GM12891 (cell line): ENCODE measurements around the gene VNN1.
A peak's percentile ranks its signal among the peaks of the same experiment; 100 is the strongest.
"Not testable (repeated sequence)": the region's sequence is repeated elsewhere in the genome, so short reads cannot be mapped to it uniquely, and the experiment has no call there.

Experiments used
- DNase-seq: peaks from one replicate; pipeline ENCODE4 v3.0.0; 2011; ENCODE audit warnings: low spot score; ENCODE audit not compliant: insufficient read length
- FAIRE-seq: peaks from 2 replicates; lab custom pipeline; 2011; peaks lifted over from hg19 to GRCh38; lab: Jason Lieb, UNC
- PAX5 ChIP-seq: IDR thresholded peaks from 2 replicates; pipeline ENCODE4 v1.6.1; 2011; ENCODE audit warnings: low read length, moderate library complexity, mild to moderate bottlenecking; ENCODE audit not compliant: insufficient read depth, severe bottlenecking
- POLR2A ChIP-seq: IDR thresholded peaks from 2 replicates; pipeline ENCODE4 v1.6.1; 2011; ENCODE audit warnings: low read depth, low read length, control low read depth
- POLR2AphosphoS5 ChIP-seq: IDR thresholded peaks from 2 replicates; pipeline ENCODE4 v1.6.1; 2011; ENCODE audit warnings: low read depth, low read length, control low read depth
- POU2F2 ChIP-seq: IDR thresholded peaks from 2 replicates; pipeline ENCODE4 v1.6.1; 2011; ENCODE audit warnings: low read depth, mild to moderate bottlenecking, control low read depth, low read length, moderate library complexity
- SPI1 ChIP-seq: IDR thresholded peaks from 2 replicates; pipeline ENCODE4 v1.6.1; 2011; ENCODE audit warnings: low read depth, low read length, control low read depth
- TAF1 ChIP-seq: IDR thresholded peaks from 2 replicates; pipeline ENCODE4 v1.6.1; 2011; ENCODE audit warnings: low read depth, low read length, control low read depth

Gene VNN1

DNA sequence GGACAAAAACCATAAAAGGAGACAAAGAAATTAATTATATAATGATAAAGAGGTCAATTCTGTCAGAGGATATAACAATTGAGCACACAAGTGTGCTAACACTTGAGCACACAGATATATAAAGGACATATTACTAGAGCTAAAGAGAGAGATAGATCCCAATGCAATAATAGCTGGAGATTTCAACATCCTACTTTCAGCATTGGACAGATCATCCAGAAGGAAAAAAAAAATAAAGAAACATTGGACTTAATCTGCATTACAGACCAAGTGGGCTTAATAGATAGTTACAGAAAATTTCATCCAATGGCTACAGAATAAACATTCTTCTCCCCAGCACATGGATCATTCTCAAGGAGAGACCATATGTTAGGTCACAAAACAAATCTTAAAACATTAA is 9.9 kb downstream of the VNN1 start:
- TF ChIP-seq PAX5 = no peak
- FAIRE-seq (no peak), DNase-seq (no peak)

DNA sequence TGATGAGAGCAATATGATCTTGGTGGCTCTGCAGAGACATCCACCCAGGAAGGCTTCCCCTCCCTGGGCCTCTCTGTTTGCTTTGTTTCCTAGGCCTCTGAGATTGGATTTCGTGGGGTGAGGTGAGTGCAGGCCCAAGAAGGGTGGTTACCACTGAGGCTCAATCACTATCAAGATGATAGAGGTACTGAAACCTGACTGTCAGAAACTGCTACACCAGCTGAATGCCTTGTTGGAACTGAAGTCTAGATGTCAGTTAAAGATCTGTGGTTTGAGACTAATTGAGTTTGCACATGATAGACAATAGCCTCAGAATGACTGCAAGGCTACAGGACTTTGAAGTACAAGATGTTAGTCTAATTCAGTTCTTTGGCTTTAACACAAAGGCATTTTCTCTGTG is 15.2 kb downstream of the VNN1 start:
- DNase-seq (no peak), FAIRE-seq (no peak)
- TF ChIP-seq SPI1 (0 out of 2 replicates have a peak, but pooled peaks have one; percentile 22), TAF1 (no peak)

DNA sequence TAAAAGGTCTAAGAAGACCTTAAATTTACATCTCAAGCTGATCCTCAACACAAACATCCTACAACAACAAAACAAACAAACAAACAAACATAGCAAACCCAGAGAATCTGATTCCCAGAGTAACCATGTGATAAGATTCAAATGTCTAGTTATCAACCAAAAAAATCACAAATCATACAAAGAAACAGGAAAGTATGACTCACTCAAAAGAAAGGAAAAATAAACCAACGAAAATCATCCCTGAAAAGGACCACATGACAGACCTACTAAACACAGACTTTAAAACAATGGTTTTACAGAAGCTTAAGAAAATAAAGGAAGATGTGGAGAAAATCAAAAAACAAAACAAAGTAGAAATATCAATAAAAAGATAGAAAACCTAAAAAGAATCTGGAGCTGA is 18.1 kb downstream of the VNN1 start:
- DNase-seq = no peak
- no peak for FAIRE-seq
- no peak for TF ChIP-seq SPI1
- no peak for TF ChIP-seq POLR2A
- no peak for TF ChIP-seq PAX5
- TF ChIP-seq POLR2AphosphoS5 = no peak
- no peak for TF ChIP-seq POU2F2
- no peak for TF ChIP-seq TAF1

DNA sequence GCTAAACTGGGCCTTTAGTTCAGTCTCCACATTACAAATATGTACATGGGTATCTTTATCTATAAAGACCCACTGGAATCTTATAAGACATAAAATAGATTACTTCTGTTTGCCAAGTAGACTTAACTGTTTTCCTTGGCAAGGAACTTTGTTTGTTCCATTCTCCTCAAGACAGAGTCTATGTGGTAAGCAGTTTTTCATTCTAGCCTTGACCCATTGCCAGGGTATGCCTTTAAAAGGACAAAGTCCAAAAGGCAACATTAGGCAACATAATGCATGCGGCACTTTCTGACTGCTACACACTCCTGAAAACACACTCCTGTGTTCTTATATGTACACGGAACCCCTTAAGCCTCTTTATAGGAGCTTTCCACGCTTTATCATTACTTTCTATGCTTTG is 20.4 kb downstream of the VNN1 start:
- no peak for FAIRE-seq
- DNase-seq = no peak
- no peak for TF ChIP-seq PAX5

DNA sequence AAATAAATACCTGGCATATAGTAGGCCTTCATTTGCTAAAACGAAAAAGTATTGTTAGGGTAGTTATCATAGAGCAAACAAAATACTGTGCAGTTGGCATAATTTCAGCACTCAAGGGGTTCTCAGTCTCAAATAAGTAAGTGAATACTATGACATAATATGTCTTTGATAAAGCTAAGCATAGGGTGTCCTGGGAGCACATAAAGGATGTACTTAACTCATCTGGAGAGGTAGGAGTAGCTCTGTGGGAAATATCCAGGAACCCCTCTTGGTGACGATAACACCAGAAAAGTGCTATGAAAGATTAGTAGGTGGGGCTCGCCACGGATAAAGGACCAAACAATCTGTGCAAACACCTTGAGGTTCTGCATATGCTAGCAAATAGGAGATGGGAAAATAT is 23.2 kb downstream of the VNN1 start:
- FAIRE-seq (no peak), DNase-seq (no peak)
- no peak for TF ChIP-seq POLR2A

DNA sequence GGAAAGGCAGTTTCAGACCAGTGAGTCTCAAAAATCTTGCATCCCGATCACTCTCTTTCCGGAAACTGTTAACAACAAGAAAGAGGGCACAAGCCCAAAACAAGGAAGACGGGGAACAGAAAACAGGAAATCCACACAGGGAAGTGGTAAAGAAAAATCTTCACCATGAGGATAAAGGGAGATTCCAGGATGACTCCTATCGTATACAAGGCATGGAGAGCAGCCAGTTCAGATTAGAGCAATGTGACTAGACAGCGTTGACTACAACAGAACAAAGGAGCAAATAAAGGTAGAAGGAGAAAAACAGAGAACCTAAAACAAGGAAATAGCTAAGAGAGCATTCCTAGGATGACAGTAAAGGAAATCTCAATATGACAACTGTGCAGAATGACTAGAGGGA is 26.5 kb downstream of the VNN1 start:
- DNase-seq (no peak), FAIRE-seq (no peak)
- TF ChIP-seq PAX5 (no peak), POLR2A (no peak), POU2F2 (no peak), POLR2AphosphoS5 (no peak), TAF1 (no peak), SPI1 (no peak)

DNA sequence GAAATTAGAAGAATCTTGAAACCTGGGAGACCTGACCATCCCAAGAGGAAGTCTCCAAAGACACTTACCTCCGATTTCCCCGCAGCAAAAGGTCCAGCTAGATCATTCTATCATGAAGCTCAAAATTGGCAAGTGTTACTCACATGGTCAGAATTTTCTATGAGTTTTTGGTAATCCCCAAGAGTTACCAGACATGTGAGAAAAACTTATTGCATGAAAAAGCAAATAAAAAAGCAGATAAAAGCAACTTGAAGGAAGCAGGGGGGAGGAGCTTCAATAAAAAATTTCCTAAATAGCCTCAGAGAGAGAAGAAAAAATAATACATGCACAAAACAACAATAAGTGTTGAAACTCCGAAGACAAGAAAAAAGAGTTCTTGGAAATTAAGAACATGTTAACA is 27.3 kb downstream of the VNN1 start:
- FAIRE-seq (no peak), DNase-seq (no peak)
- no peak for TF ChIP-seq SPI1
- no peak for TF ChIP-seq POU2F2
- TF ChIP-seq PAX5 = no peak
- no peak for TF ChIP-seq TAF1
- no peak for TF ChIP-seq POLR2AphosphoS5
- no peak for TF ChIP-seq POLR2A

DNA sequence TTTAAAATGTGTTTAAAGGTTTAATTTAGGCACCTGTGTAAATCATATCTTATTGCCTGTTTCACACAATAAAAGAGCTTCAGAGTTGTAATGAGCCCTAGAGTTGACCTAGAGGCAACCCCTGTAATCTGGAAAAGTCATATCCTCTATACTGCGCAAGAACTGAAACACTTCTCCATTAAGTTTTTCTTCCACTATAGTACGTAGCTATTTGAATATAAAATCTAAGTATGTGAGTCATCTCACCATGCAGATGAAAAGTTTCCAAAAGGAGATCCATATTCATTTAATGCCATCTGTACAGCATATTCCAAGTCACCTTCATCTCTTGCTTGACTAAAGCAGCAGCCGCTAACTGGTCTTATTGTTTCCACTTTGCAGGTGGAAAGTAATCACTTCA is 28.8 kb downstream of the VNN1 start:
- FAIRE-seq (no peak), DNase-seq (no peak)
- TF ChIP-seq POLR2A (no peak), POLR2AphosphoS5 (no peak)

DNA sequence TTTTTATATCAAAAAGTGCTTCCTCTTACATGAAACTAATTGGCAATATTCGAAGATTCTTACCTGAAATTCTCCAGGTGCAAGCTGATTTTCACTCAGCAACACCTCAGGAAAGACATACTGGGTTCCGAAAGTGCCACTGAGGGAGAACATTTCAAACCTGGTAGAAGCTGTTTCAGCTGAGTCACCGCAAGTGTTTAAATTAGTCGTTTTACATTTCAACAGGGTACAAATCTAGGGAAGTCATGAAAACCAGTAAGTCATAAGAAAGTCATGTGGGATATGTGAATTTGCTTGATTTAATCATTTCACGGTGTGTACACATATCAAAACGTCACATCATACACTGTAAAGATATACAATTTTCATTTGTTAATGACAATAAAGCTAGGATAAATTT is 29.6 kb downstream of the VNN1 start:
- no peak for TF ChIP-seq POU2F2
- no peak for TF ChIP-seq POLR2A
- no peak for TF ChIP-seq PAX5
- no peak for TF ChIP-seq TAF1
- TF ChIP-seq SPI1 = no peak
- TF ChIP-seq POLR2AphosphoS5 = no peak
- no peak for FAIRE-seq
- no peak for DNase-seq

DNA sequence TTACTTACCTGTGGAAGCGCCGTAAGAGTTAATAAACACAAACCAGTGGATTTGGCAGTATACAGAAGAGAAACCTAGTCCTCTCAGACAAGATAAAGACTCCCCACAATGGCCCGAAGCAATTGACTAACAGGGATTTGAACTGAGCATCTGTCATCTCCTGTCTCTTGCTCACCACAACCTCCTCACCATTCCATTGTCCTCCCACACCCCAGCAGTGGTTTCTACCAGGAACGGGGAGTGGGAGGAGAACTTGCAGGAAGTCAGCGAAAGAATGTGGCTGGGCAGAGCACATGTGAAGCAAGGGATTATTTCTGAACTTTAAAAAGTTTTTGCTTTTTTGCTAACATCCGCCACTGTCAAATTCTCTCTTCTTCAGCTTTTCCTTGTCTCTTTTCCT is 30.3 kb downstream of the VNN1 start:
- FAIRE-seq (no peak), DNase-seq (no peak)
- TF ChIP-seq POLR2AphosphoS5 (no peak), TAF1 (no peak), SPI1 (no peak), POU2F2 (no peak)

DNA sequence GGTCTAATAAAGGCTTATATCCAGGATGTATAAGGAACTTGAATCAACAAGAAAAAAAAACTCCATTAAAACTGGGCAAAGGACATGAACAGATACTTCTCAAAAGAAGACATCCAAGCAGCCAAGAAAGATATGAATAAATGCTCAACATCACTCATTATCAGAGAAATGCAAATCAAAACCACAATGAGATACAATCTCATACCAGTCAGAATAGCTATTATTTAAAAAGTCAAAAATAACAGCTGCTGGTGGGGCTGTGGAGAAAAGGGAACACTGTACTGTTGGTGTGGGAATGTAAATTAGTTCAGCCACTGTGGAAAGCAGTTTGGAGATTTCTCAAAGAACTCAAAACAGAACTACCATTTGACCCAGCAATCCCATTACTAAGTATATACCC is 34.8 kb downstream of the VNN1 start:
- DNase-seq = not testable (repeated sequence)
- FAIRE-seq = peak; percentile 20

DNA sequence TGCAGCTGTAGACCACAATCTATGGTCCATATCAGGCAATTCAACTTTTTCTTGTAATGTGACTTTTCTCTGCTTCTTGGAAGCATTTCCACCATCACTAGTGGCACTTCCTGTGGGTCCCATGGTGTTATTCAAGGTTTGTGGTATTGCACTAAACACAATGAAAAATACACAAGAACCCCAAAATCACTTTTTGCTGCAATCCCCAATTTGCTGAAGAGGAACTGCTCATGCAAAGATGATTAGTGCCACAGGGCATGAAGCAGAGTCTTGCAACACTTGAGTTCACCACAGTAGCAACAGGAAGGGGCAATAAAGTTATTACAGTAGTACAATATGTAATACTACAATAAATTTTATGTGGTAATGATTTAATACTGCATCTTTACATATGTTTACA is 38.1 kb downstream of the VNN1 start:
- DNase-seq = no peak
- TF ChIP-seq POLR2AphosphoS5 (no peak), TAF1 (no peak), POU2F2 (no peak), PAX5 (no peak), SPI1 (no peak), POLR2A (no peak)
- FAIRE-seq = no peak

DNA sequence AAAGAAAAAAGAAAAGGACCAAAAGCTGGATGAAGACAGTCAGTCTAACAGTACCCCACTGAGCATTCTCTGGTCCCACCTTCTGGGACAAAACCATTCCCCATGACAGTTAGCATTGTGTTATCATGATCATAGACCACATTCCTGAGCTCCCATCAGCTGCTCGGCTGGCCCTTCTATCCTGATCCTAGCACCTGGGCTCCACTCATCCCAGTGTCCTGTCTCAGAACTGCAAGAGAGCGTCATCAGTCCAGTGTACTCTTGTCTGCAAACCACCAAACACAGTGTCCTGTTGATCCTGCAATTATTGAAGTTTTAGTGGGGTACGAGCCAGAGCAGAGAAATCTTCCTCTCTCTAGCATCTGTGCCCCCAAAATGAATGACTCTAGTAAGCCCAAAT is 38.9 kb downstream of the VNN1 start:
- no peak for TF ChIP-seq SPI1
- no peak for TF ChIP-seq TAF1
- no peak for TF ChIP-seq POU2F2
- no peak for TF ChIP-seq PAX5
- TF ChIP-seq POLR2A = no peak
- TF ChIP-seq POLR2AphosphoS5 = no peak
- DNase-seq (no peak), FAIRE-seq (no peak)
